DMS 273 (cell line): ENCODE results near the gene NTNG1.

Experiments
- DNase-seq: peaks from one replicate; lab custom pipeline; 2025; ENCODE audit not compliant: unreplicated experiment; lab: John Stamatoyannopoulos, UW

NTNG1 gene

DNA sequence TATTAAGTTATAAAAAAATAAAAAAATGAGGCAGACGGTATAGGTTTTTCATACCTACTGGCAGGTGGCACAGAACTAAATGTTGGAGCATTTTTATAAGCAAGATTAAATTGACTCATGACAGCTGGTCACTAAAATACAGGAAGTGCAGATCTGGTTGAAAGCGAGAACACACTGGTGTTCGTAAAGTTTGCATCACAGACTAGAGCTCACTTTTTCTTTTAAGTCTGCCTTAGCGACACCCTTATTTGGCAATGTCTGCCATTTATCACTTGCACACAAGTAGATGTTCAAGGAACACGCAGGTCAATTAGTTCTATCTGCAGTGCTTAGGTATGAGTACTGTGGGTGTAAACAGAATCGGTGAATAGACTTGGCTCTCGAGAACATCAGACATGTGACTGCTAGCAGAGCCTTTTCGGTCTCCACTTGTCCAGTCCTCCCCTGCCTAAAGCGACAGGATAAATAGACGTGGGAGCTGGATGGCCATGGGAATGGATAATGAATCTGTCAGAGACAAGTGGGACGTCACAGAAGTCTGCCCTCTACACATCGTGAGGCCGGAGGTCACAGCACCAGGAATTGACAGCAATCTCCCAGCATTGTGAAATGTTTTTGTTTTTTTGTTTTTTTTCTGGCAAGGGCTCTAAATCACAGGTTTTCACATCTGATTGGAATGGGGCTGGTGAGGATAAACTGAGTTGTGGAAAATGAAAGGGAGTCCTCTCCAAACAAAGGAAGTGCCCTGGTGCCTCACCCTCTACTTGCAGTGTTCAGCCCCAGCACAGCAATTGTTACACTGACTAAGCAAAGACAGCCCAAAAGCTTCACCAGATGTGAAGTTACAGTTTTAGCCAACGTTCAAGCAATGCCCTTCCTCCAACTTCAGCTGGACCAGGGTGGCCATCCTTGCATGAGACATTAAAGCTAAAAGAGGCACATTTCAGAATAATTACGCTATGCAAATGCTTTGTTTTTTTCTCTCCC is 248.9 kb downstream of the NTNG1 start:
- DNase-seq, result peak; percentile 25

DNA sequence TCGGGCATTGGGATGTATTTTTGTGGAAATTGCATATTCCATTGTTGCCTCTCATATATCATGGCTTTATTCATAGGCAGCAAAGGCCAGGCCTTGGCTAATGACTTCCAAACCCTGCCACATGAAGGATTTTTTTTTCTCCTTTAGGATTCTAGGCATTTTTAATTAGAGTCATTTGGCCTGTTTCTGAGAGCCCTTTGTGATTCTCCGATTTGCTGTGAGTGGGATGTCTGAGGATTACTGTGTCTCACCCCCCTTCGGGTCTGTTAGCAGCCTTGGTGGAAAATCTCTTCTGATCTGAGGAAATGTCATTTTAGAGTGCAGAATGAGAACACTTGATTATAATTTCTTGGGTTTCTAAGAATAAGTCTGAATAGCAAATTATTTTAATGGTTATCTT is 253.5 kb downstream of the NTNG1 start:
- DNase-seq, result no peak

DNA sequence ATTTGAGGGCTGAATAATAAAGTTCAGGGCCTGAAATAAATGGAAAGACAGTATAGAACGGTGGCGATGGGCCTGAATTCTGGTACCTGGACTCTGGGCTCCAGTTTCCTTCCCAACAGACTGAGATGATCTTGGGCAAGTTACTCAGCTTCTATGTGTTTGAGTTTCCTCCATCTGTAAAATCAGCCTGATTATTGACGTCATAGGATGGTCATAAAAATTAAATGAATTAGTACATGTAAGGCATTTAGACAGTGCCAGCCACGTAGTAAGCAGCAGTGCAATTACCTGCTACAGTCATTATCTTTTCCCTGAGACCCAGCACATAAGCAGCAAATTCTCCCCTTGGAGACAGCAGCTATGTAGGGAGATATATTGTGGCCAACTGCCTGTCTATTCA is 260.9 kb downstream of the NTNG1 start:
- DNase-seq, result peak; percentile 70

DNA sequence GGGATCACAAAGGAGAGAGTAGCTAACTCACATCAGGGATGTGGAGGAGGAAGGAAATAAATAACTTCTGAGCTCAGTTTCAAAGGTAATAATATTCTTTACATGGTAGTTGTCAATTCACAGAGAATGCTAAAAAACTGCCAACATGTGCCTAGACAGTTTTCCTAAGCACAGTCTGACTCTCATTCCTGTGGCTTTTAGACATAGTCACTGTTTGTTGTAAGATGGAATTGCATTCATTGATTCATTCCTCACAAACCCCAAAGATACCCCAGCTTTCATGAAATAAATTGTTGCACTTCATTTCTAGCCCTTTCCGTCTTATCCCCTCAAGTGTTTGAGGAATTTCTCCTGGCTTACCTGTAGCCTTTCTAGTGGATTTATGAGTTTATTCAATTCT is 263.9 kb downstream of the NTNG1 start:
- DNase-seq, result no peak

DNA sequence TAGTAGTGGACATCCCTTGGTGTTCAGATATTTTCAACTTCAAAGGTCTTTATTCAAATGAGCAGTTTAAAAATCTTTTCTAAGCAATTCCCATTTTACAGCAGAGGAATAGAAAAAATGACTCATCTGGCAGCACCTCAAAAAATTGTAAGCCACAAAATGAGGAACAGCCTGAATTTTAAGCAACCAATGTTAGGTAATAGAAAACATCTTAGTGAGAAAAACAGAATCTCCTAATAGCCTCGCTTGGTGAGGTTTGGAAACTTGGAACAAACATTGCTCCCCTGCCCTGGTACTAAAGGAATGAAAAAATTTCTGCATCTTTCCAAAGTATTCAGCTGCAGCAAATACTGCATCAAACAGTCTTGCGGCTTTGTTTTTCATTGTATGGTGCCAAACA is 264.4 kb downstream of the NTNG1 start:
- DNase-seq, result no peak

DNA sequence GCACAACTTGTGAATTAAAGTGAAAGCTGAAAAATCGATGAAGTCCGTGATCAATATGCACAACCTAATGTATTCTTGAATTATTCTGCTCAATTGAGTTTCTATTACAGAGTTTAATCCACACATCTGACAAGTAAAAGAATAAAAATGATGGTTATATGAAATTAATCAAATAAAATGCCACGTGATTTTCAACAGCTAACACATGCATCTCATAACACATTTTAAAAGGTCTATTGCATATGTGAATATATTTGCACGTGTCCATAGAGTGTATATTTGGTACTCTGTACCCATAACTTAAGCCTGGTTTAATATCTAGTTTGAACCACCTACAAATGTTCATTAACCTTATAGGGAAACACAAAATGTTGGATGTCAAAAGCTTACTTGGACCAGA is 266.2 kb downstream of the NTNG1 start:
- no peak for DNase-seq

DNA sequence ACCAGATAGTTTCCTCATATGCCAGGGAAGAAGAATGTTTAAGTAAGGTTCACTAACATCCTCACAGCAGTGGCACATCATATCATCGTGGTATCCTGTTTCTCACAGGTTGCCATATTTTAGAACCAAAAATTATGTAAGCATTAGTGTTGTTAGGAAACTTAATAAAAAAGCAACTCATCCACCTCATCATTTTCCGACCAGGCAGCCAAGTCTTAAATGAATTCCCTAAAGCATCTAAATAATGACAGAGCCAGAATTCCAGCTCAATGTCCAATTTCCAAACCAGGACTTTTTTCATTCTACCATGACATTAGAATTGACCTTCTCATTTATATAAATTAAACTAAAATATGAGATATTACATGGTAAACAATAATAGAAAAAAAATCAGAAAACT is 272.7 kb downstream of the NTNG1 start:
- DNase-seq, result no peak

DNA sequence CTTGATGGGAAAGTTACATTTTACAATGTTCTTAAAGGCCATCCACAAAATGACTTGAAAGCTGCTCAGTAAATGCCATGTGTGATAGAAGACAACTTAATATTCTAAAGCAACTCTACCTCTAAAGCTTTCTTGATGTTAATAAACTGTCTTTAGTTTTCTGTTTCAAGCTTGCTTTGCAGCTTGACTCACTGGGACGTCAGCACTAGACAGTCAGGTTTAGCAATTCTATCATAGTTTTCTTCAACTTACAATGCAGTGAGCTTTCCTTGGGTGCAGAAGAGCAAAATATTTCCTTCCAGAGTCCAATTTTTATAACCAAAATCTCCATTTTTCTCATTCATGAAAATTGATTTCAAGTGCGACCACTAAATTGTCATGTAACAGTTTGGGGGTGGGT is 273.1 kb downstream of the NTNG1 start:
- DNase-seq, result no peak

DNA sequence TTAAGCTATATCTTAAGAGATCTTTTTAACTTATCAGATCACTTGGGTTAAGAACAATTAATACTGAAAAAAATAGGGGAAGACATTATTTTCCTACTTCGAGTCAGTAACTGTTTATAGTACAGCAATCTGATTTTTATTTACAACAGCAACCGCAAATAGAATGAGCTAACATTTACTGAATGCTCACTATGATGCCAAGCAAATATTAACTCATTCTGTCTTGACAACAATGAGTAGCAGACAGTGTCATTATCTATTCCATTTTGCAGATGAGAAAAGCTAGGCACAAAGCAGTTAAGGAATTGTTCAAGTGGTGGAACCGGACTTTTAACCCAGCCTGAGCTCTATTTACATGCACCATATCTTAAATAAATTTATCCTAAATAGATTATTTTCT is 273.7 kb downstream of the NTNG1 start:
- DNase-seq, result no peak

DNA sequence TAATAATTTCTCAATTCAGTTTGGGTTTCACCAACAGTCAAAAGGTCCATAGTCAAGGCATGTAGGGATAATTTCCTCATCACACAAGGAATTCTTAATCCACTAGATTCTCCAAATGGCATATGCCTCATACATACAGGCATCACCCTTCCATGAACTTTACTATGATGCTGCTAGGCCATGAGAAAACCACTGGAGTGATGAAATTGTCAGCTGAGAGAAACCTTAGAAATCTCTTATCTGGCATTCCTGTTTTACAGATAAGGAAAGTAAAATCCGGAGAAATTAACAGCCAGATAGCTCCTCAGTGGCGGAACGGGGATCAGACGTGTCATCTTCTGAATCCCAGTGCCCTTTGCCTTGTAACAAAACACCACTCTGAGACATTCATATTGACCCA is 274.4 kb downstream of the NTNG1 start:
- DNase-seq, result no peak

DNA sequence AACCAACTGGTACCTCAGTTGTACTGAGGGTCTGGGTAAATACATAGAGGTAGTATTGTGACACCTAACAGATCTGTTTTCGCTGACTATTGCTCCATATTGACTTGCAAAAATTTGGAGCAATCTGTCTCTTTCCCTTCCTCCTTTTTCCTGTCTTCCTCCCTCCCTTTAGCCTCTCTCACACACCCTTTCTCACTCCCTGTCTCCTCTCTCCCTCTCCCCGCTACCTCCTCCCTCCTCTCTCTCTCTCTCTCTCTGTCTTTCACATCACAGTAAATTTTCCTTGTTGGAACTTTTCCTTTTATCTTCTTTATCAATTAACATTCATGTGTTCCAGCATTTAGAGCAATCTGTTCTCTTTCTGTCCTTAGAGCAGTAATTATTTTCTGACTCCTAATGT is 278.2 kb downstream of the NTNG1 start:
- no peak for DNase-seq

DNA sequence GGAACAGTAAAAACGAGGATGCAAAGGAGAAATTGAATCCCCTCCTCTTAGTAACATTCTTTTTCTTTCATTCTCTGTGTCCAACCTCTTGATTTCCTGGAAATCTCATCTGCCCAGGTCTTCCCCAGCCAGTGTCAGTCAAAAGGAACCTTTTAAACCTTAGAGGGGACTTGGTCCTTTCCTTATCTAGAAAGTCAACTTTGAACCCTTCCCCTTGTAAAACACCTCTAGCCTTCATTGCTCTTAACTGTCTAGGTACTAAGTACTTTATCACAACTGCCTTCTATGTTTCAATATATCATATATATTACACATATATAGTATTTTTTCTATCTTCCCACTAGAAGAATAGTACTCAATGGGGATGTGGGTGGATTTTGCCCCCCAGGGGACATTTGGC is 282.1 kb downstream of the NTNG1 start:
- no peak for DNase-seq

DNA sequence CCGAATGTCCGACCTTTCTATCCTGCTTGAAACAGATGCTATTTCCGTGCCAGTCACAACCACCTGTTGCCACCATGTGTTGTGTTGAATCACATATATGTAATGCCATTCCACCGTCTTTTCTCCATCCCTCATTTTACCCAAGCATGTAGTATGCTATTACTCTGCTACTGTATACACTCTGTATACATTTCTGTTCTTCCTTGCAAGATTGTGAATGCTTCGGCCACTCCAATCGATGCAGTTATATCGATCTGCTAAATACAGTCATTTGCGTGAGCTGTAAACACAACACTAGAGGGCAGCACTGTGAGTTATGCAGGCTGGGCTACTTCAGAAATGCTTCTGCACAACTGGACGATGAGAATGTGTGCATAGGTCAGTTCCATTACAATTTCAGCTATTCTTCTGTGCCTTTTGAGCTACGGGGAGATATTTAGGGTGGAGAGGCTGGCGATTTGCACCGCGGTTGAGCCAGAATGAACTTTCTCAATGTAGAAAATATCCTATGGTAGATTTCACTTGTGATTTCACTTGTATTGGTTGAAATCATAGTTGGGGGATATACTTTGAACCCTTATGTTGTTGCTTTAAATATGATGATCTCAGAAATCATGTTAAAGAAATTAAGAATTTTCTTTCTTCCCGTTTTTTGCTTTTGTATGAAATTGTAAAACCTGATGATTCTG is 289.8 kb downstream of the NTNG1 start:
- peak; percentile 73 for DNase-seq

DNA sequence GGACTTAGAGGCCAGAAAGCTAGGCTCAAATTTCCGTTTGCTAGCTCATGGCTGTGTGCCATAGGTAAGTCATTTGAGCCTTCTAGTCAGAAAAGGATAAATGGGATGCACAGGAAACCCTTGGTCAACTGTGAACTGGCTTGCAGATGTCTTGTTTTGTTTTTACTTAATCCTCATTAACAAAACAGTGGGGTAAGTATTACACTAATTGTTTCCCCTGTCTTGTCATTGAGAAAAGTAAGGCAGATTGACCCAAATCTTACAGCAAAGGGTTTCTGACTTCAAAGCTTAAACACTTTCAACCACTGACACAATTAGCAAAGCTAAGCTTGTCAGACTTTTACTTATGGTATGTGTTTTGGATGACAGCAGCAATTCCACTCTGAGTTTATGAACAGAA is 291.3 kb downstream of the NTNG1 start:
- peak; percentile 38 for DNase-seq

DNA sequence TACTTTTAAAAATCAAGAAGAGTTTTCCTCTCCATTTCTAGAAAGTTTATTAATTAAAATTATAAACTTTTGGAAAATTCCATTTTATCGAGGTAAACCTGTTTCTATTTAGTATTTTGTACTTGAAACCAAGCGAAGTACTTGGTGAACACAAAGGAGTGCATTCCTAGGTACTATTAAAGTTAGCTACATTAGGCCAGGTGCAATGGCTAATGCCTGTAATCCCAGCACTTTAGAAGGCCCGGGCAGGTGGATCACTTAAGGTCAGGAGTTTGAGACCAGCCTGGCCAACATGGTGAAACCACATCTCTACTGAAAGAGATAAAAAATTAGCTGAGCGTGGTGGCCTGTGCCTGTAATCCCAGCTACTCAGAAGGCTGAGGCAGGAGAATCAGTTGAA is 292.2 kb downstream of the NTNG1 start:
- DNase-seq, result no peak

DNA sequence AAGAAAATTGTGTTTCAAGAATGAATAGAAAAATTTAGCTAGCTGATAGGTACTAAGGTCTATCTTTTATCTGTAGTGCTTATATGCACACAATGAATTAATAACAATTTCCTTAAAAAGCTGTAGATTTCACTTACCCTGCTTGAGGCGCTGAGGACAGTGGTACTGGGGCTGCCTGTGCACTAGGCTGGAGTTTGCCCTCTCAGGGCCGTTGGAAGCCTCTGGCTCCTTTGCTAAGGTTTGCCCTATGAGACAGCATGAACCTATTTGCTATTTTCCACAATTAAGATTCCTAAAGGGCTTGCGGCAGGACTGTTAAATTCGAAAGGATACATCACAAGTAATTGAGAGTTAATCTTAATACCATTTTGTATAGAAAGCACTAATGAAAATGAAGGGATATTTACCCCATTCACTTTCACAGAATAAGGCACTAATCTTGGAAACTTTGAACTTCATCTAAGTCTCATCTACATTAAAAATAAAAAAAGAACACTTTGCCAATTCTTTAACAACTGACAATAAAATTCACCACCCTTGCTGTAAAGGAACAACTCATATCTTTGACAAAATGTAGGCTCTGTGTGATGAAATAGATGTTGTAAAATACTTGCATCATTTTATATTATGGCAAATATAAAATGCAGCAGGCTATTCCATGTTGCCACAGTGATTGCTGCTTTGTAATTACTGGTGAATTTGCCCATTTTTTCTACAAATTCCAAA is 293.0 kb downstream of the NTNG1 start:
- DNase-seq, result no peak

DNA sequence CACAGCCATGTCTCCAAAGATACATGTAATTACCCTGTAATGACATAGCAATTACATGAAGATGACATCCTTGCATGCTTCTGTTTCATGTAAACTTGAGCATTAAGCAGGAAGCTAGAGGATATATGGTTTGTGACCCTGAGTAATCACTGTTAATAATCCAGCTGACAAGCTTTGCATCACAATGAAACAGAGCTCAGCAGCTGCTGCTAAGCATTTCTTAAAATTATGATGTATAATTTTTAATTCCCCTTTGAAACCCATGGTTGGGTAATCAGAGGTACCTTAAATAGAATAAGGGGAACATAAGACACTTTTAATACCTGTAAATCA is 293.5 kb downstream of the NTNG1 start:
- no peak for DNase-seq

DNA sequence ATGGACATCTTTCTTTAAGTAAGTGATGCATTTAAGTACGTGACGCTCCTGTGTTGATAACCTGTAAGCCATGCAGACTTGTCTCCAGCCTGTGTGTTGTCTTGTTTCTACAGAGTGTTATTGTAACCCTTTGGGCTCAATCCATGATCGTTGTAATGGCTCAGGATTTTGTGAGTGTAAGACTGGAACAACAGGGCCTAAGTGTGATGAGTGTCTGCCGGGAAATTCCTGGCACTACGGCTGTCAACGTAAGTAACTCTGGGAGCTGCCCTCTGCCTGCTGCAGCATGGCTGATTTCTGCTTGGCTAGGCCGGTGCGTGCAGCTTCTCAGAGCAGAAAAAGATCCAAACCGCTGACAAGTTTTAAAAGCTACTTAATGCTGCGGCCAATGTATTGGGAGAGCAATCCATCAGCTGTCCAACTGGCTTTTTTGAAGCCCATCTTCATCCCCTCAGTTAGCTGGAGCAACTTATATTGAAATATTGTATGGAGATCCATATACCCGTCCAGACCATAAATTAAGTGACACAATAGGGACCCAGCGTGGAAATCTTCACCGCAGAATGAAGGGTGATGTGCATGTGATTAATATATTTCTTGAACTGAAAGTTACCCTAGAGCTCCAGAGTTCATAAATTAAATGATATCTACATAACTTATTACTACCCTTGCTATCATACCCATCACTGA is 295.9 kb downstream of the NTNG1 start:
- DNase-seq, result no peak

DNA sequence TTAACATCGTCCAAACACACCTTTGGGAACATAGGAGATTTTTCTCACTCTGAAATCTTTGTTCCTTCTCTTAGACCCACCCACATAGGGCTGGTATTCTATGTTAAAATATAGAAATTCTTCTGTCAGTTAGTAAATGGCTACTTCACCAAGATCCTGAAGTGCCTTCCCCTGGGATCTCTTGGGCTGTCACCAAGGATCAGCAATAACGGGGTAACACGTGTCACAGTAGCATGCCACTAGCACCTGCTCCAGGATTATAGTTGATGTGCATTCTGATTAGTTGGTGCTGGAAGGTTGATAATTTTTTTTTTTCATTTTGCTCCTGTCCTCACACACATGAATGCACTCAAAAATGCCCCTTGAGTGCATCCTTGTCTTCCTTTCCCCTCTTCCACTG is 298.7 kb downstream of the NTNG1 start:
- no peak for DNase-seq

DNA sequence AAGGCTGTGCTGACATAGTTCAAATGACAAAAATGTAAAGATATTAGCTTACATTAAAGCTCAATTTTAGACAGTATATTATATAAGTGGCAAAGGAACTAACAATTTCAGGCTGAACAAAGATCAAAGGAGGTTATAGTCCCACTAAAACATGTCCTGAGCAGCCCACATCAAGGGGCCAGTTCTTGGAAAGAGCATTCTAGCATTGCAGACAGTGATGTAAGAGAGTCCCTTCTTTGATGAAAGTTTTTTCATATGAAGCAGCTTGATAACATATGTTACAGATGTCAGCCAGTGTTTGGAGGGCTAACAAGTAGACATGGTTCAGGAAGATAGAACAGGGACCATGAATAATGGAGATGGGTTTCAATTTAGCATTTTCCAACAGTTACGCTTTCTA is 301.7 kb downstream of the NTNG1 start:
- no peak for DNase-seq

DNA sequence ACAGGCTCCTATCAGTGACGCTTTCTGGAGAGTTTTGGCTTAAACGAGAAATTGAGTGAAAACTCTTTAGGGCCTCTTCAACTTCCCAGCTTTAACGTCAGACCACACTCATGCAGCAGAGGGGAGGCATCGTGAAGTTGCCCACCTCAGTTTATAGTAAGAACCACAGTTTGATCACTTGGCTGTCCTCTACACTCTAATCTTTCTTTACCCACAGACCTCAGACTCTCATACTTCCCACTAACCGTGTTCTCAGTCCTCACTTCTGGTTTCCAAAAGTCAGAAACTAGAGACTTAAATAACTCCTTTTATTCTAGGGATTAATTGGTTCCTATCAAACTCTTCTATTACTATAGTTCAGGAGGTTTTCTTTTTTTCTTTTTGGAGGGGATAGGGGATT is 302.2 kb downstream of the NTNG1 start:
- DNase-seq, result no peak
